AG20443 (cell line): ENCODE measurements around the gene CDKN2AIP.
"Not testable (repeated sequence)": the region's sequence is repeated elsewhere in the genome, so short reads cannot be mapped to it uniquely, and the experiment has no call there.

Source experiments
- DNase-seq: peaks from one replicate; pipeline ENCODE4 v3.0.0; 2012; ENCODE audit warnings: low spot score, mixed read lengths

The CDKN2AIP gene

GRCh38 chr4:183448436-183448835 is 4.0 kb downstream of the CDKN2AIP start:
- no peak for DNase-seq

DNA sequence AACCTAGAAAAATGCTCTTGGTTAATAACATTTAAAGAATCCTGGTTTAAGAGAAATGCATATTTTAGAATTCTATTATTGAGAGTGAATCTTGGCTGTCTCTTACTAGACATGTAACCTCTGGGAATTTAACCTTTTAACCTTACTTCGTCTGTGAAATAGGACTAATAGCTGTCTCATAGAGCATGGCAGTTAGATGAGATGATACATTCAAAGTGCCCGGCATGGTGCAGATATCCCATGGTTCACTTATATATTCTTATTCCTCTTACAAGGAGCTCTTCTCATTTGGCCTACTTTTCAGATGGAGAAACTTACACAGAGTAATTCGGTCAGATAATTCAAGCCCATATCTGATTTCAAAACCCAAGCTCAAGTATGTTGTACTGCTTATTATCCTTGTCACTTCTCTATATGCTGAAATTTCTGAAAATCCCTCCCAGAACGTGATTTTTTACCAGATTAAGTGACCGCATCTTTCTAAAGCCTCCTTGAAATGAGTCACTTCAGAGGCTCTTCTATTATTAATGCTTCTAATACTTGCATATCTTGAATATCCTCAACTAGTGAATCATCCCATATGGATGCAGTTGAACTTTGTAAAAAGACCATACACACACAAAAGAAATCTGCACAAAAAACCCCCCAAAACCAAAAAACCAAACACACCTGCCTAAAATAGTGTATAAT is 4.9 kb downstream of the CDKN2AIP start:
- no peak for DNase-seq

DNA sequence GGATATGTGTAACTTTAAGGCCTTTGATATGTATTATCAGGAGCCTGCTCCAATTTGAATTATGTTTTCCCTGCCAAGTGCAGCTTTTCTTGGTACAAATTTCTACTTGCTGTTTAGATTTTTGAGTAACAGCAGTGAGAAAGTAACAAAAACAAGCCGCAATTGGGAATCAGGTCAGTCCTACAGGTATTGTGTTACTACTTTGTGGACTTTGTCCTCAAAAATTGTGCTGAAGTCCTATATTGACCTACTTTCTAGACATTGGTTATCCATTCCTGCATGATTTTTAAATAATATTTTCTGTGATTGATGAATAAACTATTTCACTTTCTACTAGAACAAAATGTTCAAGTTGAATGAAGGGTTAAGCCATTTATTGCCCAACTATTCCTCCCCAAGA is 5.7 kb downstream of the CDKN2AIP start:
- no peak for DNase-seq

- DNase-seq: peak; percentile 13
Measured at GRCh38 chr4:183455431-183456195, 11.2 kb downstream of the CDKN2AIP start.

DNA sequence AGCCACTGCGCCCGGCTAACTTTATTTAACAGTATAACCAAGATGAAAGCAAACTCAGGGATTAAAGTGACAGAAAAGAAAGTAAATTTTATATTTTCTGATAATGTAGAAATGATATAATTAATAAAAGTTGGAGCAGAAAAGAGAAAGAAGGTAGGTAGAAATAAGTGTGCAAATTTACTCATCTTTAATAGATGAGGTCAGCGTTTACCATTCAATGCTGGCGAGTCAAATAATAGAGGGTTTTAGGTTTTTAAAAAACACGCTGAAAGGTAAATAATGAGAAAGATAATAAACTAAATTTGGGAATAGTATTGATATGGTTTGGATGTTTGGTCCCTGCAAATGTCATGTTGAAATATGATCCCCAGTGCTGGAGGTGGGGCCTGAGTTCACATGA is 13.6 kb downstream of the CDKN2AIP start:
- no peak for DNase-seq

DNA sequence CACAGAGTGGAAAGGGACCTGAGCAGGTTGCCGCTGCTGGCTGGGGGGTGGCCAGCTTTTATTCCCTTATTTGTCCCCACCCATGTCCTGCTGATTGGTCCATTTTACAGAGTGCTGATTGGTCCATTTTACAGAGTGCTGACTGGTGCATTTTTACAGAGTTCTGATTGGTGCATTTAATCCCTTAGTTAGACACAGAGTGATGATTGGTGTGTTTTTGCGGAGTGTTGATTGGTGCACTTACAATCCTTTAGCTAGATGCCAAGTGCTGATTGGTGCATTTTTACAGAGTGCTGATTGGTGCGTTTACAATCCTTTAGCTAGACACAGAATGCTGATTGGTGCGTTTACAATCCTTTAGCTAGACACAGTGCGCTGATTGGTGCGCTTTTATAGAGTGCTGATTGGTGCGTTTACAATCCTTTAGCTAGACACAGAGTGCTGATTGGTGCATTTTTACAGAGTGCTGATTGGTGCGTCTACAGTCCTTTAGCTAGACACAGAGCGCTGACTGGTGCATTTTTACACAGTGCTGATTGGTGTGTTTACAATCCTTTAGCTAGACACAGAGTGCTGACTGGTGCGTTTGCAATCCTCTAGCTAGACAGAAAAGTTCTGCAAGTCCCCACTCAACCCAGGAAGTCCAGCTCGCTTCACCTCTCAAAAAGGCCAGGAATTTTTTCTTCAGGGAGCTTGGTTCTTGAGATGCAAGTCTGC is 19.6 kb downstream of the CDKN2AIP start:
- not testable (repeated sequence) for DNase-seq

- DNase-seq: not testable (repeated sequence)
Measured at GRCh38 chr4:183465879-183466278, 21.4 kb downstream of the CDKN2AIP start.

- no peak for DNase-seq
Measured at GRCh38 chr4:183467246-183467645, 22.8 kb downstream of the CDKN2AIP start.

DNA sequence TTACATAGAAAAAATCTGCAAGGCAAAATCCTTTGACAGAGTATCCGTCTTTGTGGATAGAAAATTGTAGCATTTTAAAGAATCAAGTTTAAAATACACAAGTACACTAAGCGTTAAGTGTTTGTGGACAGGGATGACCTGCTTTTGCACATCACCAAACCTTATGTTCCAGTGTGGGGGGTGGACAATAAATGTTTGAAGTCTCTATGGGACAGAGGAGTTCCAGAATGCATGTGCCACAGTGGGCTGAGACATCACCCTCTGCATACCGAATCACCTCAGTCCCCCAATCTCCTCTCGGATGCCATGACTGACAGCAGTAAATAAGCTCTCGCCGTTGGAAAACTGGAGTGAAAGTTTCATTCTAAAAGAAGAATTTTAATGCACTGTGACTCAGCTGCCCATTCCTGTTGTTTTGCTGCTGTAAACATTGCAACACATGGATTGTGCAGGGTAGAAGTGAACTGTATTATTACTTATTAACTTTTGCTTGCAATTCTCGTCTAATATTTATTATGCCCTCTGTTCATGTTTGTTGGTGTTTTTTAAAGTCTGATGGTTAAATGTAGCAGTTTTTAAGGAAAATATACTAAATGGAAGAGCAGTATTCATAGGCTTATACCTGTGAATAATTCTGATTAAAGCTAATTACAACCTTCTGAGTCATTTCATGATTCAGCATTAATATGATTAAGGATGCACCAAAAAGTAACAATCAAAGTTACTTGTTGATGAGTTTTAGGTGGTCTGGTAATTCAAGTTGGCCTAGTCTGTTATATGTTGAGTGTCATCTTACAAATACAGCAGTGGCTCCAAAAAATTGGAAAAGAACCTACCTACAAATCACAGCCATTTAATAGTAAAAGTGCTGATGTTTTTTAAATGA is 24.0 kb downstream of the CDKN2AIP start:
- DNase-seq: peak; percentile 36

GRCh38 chr4:183469285-183469684 is 24.8 kb downstream of the CDKN2AIP start:
- DNase-seq: no peak

DNA sequence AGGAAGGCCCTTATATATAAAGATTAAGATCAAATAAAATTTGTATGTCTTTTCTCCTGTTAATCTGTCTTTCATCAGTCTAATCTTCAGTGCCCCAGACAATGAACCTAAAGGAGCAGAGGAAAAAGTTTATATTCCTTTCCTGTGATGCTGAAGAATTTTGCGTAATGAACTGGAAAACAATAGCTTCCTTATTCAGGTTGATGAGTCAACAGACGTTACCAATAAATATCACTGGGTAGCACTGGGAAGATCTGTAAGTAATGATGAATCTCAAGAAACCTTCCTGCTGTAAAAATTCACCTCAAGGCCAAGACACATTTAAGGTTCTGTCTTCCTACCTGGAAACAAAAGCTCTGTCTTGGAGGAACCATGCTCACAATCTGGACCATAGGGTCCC is 25.5 kb downstream of the CDKN2AIP start:
- DNase-seq: no peak

DNA sequence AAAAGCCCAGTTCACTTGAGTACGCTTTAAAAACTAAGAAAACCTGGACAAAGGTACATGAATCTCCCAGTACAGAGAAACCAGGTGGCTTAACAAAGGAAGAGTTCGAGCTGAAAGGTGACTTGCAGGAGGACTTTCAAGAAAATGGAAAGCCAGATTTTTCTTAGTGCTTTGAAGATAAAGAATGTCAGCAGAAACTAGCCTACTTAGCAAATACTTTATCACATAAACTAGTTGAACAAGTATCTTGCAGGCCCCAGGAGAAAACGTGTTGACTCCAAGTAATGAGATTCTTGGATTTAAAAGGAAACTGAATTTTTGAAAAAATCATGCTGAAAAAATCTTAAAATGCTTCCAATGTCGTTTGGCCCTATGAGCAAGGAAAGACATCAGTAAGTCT is 26.4 kb downstream of the CDKN2AIP start:
- no peak for DNase-seq

- DNase-seq: peak; percentile 86
Measured at GRCh38 chr4:183471946-183472708, 27.7 kb downstream of the CDKN2AIP start.

- DNase-seq: no peak
Measured at GRCh38 chr4:183478123-183478522, 33.7 kb downstream of the CDKN2AIP start.

- DNase-seq: peak; percentile 42
Measured at GRCh38 chr4:183478926-183479325, 34.5 kb downstream of the CDKN2AIP start.

DNA sequence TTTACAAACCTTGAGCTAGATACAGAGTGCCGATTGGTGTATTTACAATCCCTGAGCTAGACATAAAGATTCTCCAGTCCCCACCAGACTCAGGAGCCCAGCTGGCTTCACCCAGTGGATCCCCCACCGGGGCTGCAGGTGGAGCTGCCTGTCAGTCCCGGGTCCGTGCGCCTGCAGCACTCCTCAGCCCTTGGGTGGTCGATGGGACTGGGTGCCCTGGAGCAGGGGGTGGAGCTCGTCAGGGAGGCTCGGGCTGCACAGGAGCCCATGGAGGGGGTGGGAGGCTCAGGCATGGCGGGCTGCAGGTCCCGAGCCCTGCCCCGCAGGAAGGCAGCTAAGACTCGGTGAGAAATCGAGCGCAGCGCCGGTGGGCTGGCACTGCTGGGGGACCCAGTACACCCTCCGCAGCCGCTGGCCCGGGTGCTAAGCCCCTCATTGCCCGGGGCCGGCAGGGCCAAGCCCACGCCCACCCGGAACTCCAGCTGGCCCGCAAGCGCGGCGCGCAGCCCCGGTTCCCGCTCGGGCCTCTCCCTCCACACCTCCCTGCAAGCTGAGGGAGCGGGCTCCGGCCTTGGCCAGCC is 38.2 kb downstream of the CDKN2AIP start:
- DNase-seq: not testable (repeated sequence)

GRCh38 chr4:183483997-183484396 is 39.6 kb downstream of the CDKN2AIP start:
- no peak for DNase-seq

GRCh38 chr4:183485411-183486160 is 41.1 kb downstream of the CDKN2AIP start:
- DNase-seq: no peak

GRCh38 chr4:183492791-183493222 is 48.4 kb downstream of the CDKN2AIP start:
- DNase-seq: peak; percentile 71

GRCh38 chr4:183493246-183493645 is 48.8 kb downstream of the CDKN2AIP start:
- no peak for DNase-seq
